Endothelial cell of umbilical vein (primary cell): ENCODE measurements around the gene TARBP2. TPM values are rescaled to one million over a fixed set of nuclear protein-coding genes. Genes with fewer than 3 reads are reported as not detected.

Source experiments
- BruUV-seq: library from RNA; stranded (reverse); fragments of 400-500 nt; replicated peaks from 2 replicates; lab custom pipeline; 2021; lab: Mats Ljungman, UMichigan
- CTCF ChIA-PET: fragments of 300-600, 350-600 bp; sonication (Branson Sonifier 250); formaldehyde crosslinking; loops from one replicate; lab custom pipeline; 2021; ENCODE audit warnings: antibody characterized with exemption, inconsistent platforms; lab: Charles Lee
- POLR2A ChIA-PET: fragments of 300-600, 350-600 bp; sonication (Branson Sonifier 250); formaldehyde crosslinking; loops from one replicate; lab custom pipeline; 2021; ENCODE audit warnings: antibody characterized with exemption, inconsistent platforms; lab: Charles Lee
- DNase-seq: peaks from one replicate; pipeline ENCODE4 v3.0.0-alpha.2; 2011; ENCODE audit warnings: low read depth, low spot score
- FAIRE-seq: peaks from 2 replicates; lab custom pipeline; 2011; peaks lifted over from hg19 to GRCh38; lab: Jason Lieb, UNC
- H2AFZ ChIP-seq: 2 replicates; pipeline ENCODE4 v1.6.0; 2012; ENCODE audit warnings: low read depth, low read length, control low read depth, inconsistent platforms
- H3K27ac ChIP-seq: 2 replicates; pipeline ENCODE4 v1.5.1; 2011; ENCODE audit warnings: low read depth, mild to moderate bottlenecking, control low read depth, low read length, moderate library complexity; ENCODE audit not compliant: insufficient read depth
- H3K27me3 ChIP-seq, 2 experiments: 2 replicates each; pipeline versions ENCODE4 v1.6.0 to v1.6.1; 2011; ENCODE audit warnings: low read length in 2 of 2, mixed read lengths in 1 of 2; ENCODE audit not compliant: control insufficient read depth in 2 of 2, insufficient read depth in 2 of 2
- H3K36me3 ChIP-seq, 2 experiments: 2 replicates in 1 of 2; 3 replicates in 1 of 2; pipeline ENCODE4 v1.5.1; 2011; ENCODE audit warnings: low read length in 2 of 2, mild to moderate bottlenecking in 1 of 2, moderate library complexity in 1 of 2; ENCODE audit not compliant: control insufficient read depth in 2 of 2, insufficient read depth in 2 of 2; ENCODE audit errors: extremely low read depth in 1 of 2
- H3K4me1 ChIP-seq: 3 replicates; pipeline ENCODE4 v1.5.1; 2011; ENCODE audit warnings: mild to moderate bottlenecking, low read length; ENCODE audit not compliant: control insufficient read depth, insufficient read depth; ENCODE audit errors: extremely low read depth
- H3K4me2 ChIP-seq: 2 replicates; pipeline ENCODE4 v1.6.1; 2011; ENCODE audit warnings: low read length, control low read depth, mixed read lengths; ENCODE audit not compliant: insufficient read depth
- H3K4me3 ChIP-seq, 3 experiments: fragments of 200-600 bp in 1 of 3; sonication (generic), shearing (Covaris generic) in 1 of 3; replicated peaks in 1 of 3; 2 replicates each; pipeline ENCODE4 v1.5.1; 2011 to 2016; ENCODE audit warnings: control low read depth in 3 of 3, low read length in 3 of 3, mild to moderate bottlenecking in 2 of 3, inconsistent platforms in 1 of 3, low read depth in 1 of 3, moderate library complexity in 1 of 3; ENCODE audit not compliant: insufficient read depth in 1 of 3
- H3K79me2 ChIP-seq: 2 replicates; pipeline ENCODE4 v1.6.0; 2012; ENCODE audit warnings: low read length, inconsistent platforms; ENCODE audit not compliant: control insufficient read depth, insufficient read depth
- H3K9ac ChIP-seq: replicated peaks from 2 replicates; pipeline ENCODE3; 2011; ENCODE audit warnings: low read length, control low read depth; ENCODE audit not compliant: insufficient read depth; ENCODE audit errors: extremely low read depth
- H3K9me1 ChIP-seq: replicated peaks from 3 replicates; pipeline ENCODE4 v1.6.0; 2011; ENCODE audit warnings: mild to moderate bottlenecking, low read length; ENCODE audit not compliant: control insufficient read depth, insufficient read depth; ENCODE audit errors: extremely low read depth
- H3K9me3 ChIP-seq: replicated peaks from 2 replicates; pipeline ENCODE4 v1.5.1; 2012; ENCODE audit warnings: low read length, inconsistent platforms; ENCODE audit not compliant: control insufficient read depth, insufficient read depth
- H4K20me1 ChIP-seq: replicated peaks from 2 replicates; pipeline ENCODE3; 2011; ENCODE audit warnings: mild to moderate bottlenecking, low read length; ENCODE audit not compliant: control insufficient read depth, insufficient read depth; ENCODE audit errors: extremely low read depth
- EZH2 ChIP-seq: IDR thresholded peaks from 2 replicates; pipeline ENCODE4 v1.6.1; 2012; ENCODE audit warnings: borderline replicate concordance, low read depth, mild to moderate bottlenecking, moderate library complexity, low read length, inconsistent platforms; ENCODE audit not compliant: severe bottlenecking
- FOS ChIP-seq: IDR thresholded peaks from 2 replicates; pipeline ENCODE4 v1.6.1; 2011; ENCODE audit warnings: mild to moderate bottlenecking, low read length, moderate library complexity, borderline replicate concordance; ENCODE audit not compliant: insufficient read depth
- GATA2 ChIP-seq: IDR thresholded peaks from 2 replicates; pipeline ENCODE4 v1.7.0; 2011; ENCODE audit warnings: low read depth, mild to moderate bottlenecking, moderate library complexity, mixed read lengths, low read length; ENCODE audit not compliant: insufficient read length, insufficient read depth
- MAX ChIP-seq: IDR thresholded peaks from 2 replicates; pipeline ENCODE4 v1.6.1; 2011; ENCODE audit not compliant: insufficient read depth, insufficient read length
- MYC ChIP-seq: IDR thresholded peaks from one replicate; pipeline ENCODE4 v1.6.1; 2011; ENCODE audit warnings: mild to moderate bottlenecking, low read depth, low read length
- POLR2A ChIP-seq: IDR thresholded peaks from 2 replicates; pipeline ENCODE4 v1.6.1; 2012; ENCODE audit warnings: low read depth, mild to moderate bottlenecking, control low read depth, low read length
- POLR2AphosphoS5 ChIP-seq: IDR thresholded peaks from 2 replicates; pipeline ENCODE4 v1.6.1; 2012; ENCODE audit warnings: low read depth, mild to moderate bottlenecking, control low read depth, low read length, moderate library complexity; ENCODE audit not compliant: insufficient read depth
- dilution Hi-C: fragments of 300-500 bp; cut with MboI; formaldehyde crosslinking; loops from one replicate; pipeline ENCODE4 v1.15.0; 2019; ENCODE audit warnings: low sequenced_read_pairs; ENCODE audit not compliant: extremely low pct_ligation_motif_present
- intact Hi-C: fragments of 100-400 bp; cut with micrococcal nuclease; formaldehyde crosslinking; loops from one replicate; pipeline ENCODE4 v1.10.0; 2022
- polyA plus RNA-seq, 4 experiments: library from polyadenylated mRNA; depleted of rRNA in 3 of 4; stranded (reverse) in 3 of 4; unstranded in 1 of 4; fragments of >200 nt; gene quantifications; 2 replicates each; pipeline versions ENCODE4 v1.2.1 to v1.2.3, GENCODE V29; 2011 to 2012; ENCODE audit warnings: missing spikeins in 1 of 4
- total RNA-seq: library from RNA; stranded (reverse); gene quantifications from 2 replicates; pipeline ENCODE4 v1.2.3, GENCODE V29; 2021

The TARBP2 gene
- total and polyA plus RNA-seq, 2 donors (not counting 3 experiments of a cell fraction or from before 2014, with no cell fraction given), result 57.2 to 82.8 TPM

- H3K27ac ChIP-seq, result no peak overlapping the region
- H3K36me3 ChIP-seq, result peaks cover 12 to 55% of the 10 kb centered on the region in 2 experiments
- intact Hi-C loops, result no loop called here
- no peaks in the 10 kb centered on the region for H3K9me3 ChIP-seq
- DNase-seq (no peak), FAIRE-seq (peak; percentile 60)
- no peak overlapping the region for H3K9ac ChIP-seq
- H4K20me1 ChIP-seq, result no peaks in the 10 kb centered on the region
- no peaks in the 10 kb centered on the region for H3K27me3 ChIP-seq
- no peaks in the 10 kb centered on the region for H3K79me2 ChIP-seq
- H2AFZ ChIP-seq, result no peak overlapping the region
- no peak overlapping the region for H3K4me2 ChIP-seq
- ChIA-PET POLR2A (no interaction called here), CTCF (no interaction called here)
- BruUV-seq, result TSS peak; percentile 2
- H3K4me1 ChIP-seq, result no peaks in the 10 kb centered on the region
- no peaks in the 10 kb centered on the region for H3K9me1 ChIP-seq
- no peak overlapping the region for H3K4me3 ChIP-seq
- TF ChIP-seq POLR2A (peak; percentile 41), POLR2AphosphoS5 (no peak)
- dilution Hi-C loops, result no loop called here
Measured at GRCh38 chr12:53484686-53485575, 16.2 kb upstream of the TARBP2 start.

GRCh38 chr12:53485955-53486735, 14.9 kb upstream of the TARBP2 start:
- Histone ChIP-seq H3K36me3 (peaks cover 6 to 46% of the 10 kb centered on the region in 2 experiments), H3K9me1 (no peaks in the 10 kb centered on the region), H3K9ac (no peak overlapping the region), H3K9me3 (no peaks in the 10 kb centered on the region), H2AFZ (no peak overlapping the region), H3K4me3 (no peak overlapping the region), H3K27ac (no peak overlapping the region), H4K20me1 (no peaks in the 10 kb centered on the region), H3K4me1 (no peaks in the 10 kb centered on the region), H3K79me2 (no peaks in the 10 kb centered on the region), H3K27me3 (no peaks in the 10 kb centered on the region), H3K4me2 (no peak overlapping the region)
- BruUV-seq, result no TSS peak
- TF ChIP-seq EZH2, result no peak
- no peak for TF ChIP-seq FOS
- TF ChIP-seq GATA2, result no peak
- TF ChIP-seq POLR2A, result no peak
- no peak for TF ChIP-seq MYC
- TF ChIP-seq MAX, result no peak
- DNase-seq (no peak), FAIRE-seq (no peak)
- dilution Hi-C loops, result no loop called here
- ChIA-PET CTCF (no interaction called here), POLR2A (interaction anchor here (0.5 kb wide), 1 partner anchor 15 kb away, joined by 4 read pairs; no protein-coding TSS in a partner anchor)
- intact Hi-C loops, result no loop called here
